ENCODE data around the gene RAB7A.

GRCh38 chr3:128735884-128736283 lies 9.9 kb downstream of the RAB7A start:
- TF ChIP-seq CTCF (IDR thresholded peaks at IDR 0.05) (no peak), POLR2A (IDR thresholded peaks at IDR 0.05) (no peak)
